NOMO-1 treated with DMSO at 0.1 percent for 48 hours (cell line): ENCODE measurements around the gene NHLRC2.

Experiments
- DNase-seq: peaks from one replicate; lab custom pipeline; 2025; ENCODE audit not compliant: unreplicated experiment; lab: John Stamatoyannopoulos, UW

Gene NHLRC2

GRCh38 chr10:113905756-113906155 lies 51.3 kb downstream of the NHLRC2 start:
- DNase-seq: no peak

- DNase-seq: no peak
These were observed 52.7 kb downstream of the NHLRC2 start for GRCh38 chr10:113907166-113907565.

- no peak for DNase-seq
These were observed 53.8 kb downstream of the NHLRC2 start for GRCh38 chr10:113908236-113908635.

- DNase-seq: no peak
These were observed 56.7 kb downstream of the NHLRC2 start for GRCh38 chr10:113911113-113911512.

- DNase-seq: no peak
These were observed 57.4 kb downstream of the NHLRC2 start for GRCh38 chr10:113911839-113912238.

- DNase-seq: no peak
These were observed 58.1 kb downstream of the NHLRC2 start for GRCh38 chr10:113912582-113912981.

- no peak for DNase-seq
These were observed 60.5 kb downstream of the NHLRC2 start for GRCh38 chr10:113914956-113915355.

GRCh38 chr10:113915540-113915939 lies 61.1 kb downstream of the NHLRC2 start:
- no peak for DNase-seq

GRCh38 chr10:113916053-113916452 lies 61.6 kb downstream of the NHLRC2 start:
- no peak for DNase-seq

GRCh38 chr10:113917636-113918035 lies 63.2 kb downstream of the NHLRC2 start:
- no peak for DNase-seq

- DNase-seq: no peak
These were observed 65.7 kb downstream of the NHLRC2 start for GRCh38 chr10:113920114-113920513.

- no peak for DNase-seq
These were observed 66.4 kb downstream of the NHLRC2 start for GRCh38 chr10:113920875-113921274.

GRCh38 chr10:113921561-113922370 lies 67.3 kb downstream of the NHLRC2 start:
- DNase-seq: no peak

- no peak for DNase-seq
These were observed 68.5 kb downstream of the NHLRC2 start for GRCh38 chr10:113922787-113923570.

- no peak for DNase-seq
These were observed 69.7 kb downstream of the NHLRC2 start for GRCh38 chr10:113924186-113924585.

- no peak for DNase-seq
These were observed 70.2 kb downstream of the NHLRC2 start for GRCh38 chr10:113924664-113925063.

GRCh38 chr10:113927440-113927839 lies 73.0 kb downstream of the NHLRC2 start:
- DNase-seq: no peak

GRCh38 chr10:113928830-113929229 lies 74.4 kb downstream of the NHLRC2 start:
- no peak for DNase-seq

GRCh38 chr10:113929522-113929921 lies 75.1 kb downstream of the NHLRC2 start:
- no peak for DNase-seq

- DNase-seq: no peak
These were observed 76.1 kb downstream of the NHLRC2 start for GRCh38 chr10:113930482-113931057.

GRCh38 chr10:113932854-113933253 lies 78.4 kb downstream of the NHLRC2 start:
- no peak for DNase-seq
